PFSK-1 (cell line): ENCODE measurements around the gene ETV2.

Source experiments
- FOXP2 ChIP-seq: optimal IDR thresholded peaks from 2 replicates; pipeline ENCODE3; 2011; ENCODE audit warnings: borderline replicate concordance, control low read depth, inconsistent platforms; ENCODE audit not compliant: insufficient read depth; ENCODE audit errors: extremely low read length, extremely low read depth
- POLR2AphosphoS5 ChIP-seq: IDR thresholded peaks from 2 replicates; pipeline ENCODE4 v1.6.1; 2012; ENCODE audit warnings: low read depth, mild to moderate bottlenecking, control low read depth, low read length, moderate library complexity
- SIN3A ChIP-seq: IDR thresholded peaks from 2 replicates; pipeline ENCODE4 v1.6.1; 2012; ENCODE audit warnings: mild to moderate bottlenecking, low read length, moderate library complexity, borderline replicate concordance; ENCODE audit not compliant: insufficient read depth
- TAF1 ChIP-seq: IDR thresholded peaks from 2 replicates; pipeline ENCODE4 v1.6.1; 2012; ENCODE audit warnings: low read length, control low read depth, borderline replicate concordance; ENCODE audit not compliant: insufficient read depth
- TF ChIP-seq, protein P1 (sequence below), 2 experiments: IDR thresholded peaks; 2 replicates each; pipeline versions ENCODE4 v1.6.1 to v1.8.0; 2011 to 2012; ENCODE audit warnings: low read depth in 2 of 2, low read length in 2 of 2, control low read depth in 1 of 2, inconsistent platforms in 1 of 2, mild to moderate bottlenecking in 1 of 2, moderate library complexity in 1 of 2; ENCODE audit not compliant: insufficient read depth in 1 of 2

DNA sequence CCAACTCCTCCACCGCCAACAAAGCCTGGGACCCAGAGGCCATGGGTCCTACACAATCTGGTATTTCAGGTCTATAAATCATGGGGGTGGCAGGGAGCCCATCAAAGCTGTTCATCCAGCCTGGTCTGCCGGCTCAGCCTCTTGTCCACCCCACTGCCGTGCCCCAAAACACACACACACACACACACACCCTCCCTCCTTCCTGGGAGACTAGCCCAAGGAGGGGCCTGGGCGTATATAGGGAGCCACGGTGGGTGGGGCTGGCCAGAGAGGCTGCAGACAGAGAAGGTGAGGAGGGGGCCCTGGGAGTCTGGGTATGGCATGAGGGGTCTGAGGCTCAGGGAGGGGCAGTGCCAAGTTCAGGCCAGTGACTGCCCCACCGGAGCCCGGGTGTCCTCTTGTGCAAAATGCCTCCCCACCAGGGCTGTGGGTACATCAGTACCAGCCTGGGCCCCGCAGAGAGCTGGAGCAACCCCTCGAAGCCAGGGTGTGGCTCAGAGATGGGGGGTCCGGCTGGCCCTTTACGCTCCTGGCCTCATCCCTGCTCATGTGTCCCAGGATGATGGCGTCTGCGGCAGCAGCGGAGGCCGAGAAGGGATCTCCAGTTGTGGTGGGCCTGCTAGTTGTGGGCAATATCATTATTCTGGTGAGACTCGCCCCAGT, 24.8 kb downstream of the ETV2 start, which contains the start of gene UPK1A:
- TF ChIP-seq, protein P1, sequence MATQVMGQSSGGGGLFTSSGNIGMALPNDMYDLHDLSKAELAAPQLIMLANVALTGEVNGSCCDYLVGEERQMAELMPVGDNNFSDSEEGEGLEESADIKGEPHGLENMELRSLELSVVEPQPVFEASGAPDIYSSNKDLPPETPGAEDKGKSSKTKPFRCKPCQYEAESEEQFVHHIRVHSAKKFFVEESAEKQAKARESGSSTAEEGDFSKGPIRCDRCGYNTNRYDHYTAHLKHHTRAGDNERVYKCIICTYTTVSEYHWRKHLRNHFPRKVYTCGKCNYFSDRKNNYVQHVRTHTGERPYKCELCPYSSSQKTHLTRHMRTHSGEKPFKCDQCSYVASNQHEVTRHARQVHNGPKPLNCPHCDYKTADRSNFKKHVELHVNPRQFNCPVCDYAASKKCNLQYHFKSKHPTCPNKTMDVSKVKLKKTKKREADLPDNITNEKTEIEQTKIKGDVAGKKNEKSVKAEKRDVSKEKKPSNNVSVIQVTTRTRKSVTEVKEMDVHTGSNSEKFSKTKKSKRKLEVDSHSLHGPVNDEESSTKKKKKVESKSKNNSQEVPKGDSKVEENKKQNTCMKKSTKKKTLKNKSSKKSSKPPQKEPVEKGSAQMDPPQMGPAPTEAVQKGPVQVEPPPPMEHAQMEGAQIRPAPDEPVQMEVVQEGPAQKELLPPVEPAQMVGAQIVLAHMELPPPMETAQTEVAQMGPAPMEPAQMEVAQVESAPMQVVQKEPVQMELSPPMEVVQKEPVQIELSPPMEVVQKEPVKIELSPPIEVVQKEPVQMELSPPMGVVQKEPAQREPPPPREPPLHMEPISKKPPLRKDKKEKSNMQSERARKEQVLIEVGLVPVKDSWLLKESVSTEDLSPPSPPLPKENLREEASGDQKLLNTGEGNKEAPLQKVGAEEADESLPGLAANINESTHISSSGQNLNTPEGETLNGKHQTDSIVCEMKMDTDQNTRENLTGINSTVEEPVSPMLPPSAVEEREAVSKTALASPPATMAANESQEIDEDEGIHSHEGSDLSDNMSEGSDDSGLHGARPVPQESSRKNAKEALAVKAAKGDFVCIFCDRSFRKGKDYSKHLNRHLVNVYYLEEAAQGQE (IDR thresholded peaks at IDR 0.05; ENCODE audit: insufficient read depth in 1 of 2, low read depth in 2 of 2, low read length in 2 of 2) = no peak
- no peak for TF ChIP-seq SIN3A
- no peak for TF ChIP-seq POLR2AphosphoS5
- no peak for TF ChIP-seq TAF1
- no peak for TF ChIP-seq FOXP2
